ENCODE data around the gene ARID3A. TPM values are rescaled to one million over a fixed set of nuclear protein-coding genes. Genes with fewer than 3 reads are reported as not detected.
A peak's percentile ranks its signal among the peaks of the same experiment; 100 is the strongest.

ARID3A gene
- total and polyA plus RNA-seq, 7 experiments from 2014 or later = 0.57 to 33.1 (median 8.6) TPM

DNA sequence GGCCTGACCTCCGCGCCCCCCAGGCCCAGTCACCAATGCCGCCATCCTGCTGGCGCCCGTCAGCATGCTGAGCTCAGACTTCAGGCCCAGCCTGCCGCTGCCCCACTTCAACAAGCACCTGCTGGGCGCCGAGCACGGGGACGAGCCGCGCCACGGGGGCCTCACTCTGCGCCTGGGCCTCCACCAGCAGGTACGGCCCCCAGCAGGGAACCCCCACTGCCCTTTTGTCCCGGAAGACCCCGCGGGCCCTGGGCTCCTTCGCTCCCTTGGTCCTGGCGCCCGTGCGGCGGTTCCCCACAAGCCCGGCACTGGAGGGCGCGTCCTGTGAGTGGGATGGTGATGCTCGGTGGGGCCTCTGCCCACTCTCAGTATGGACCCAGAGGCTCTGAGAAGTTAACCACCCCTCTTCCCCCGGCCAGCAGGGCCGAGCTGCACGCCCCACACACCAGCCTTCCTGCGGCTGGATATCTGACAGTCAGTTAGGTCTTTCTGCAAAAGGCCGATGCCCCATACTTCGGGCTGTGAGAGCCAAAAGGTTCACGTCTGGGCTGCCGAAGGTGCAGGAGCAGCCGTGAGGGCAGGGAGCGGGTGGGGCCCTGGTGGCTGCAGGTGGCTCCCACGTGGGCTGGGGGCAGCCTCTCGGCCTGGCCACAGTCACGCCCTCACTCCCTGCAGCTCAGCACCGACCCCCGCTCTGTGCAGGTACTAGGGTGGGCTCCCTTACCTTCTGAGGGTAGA, 66.3 kb downstream of the ARID3A start:
- CTCF ChIA-PET = no interaction called here
- POLR2A ChIA-PET = no interaction called here
- Mint-ChIP-seq H3K27ac (no peak overlapping the region), H3K4me1 (peaks cover 6 to 10% (median 7%) of the 10 kb centered on the region in 7 donors), H3K4me3 (no peak overlapping the region), H3K27me3 (peaks cover 0 to 9% (median 0%) of the 10 kb centered on the region in 5 donors), H3K36me3 (peaks cover 0 to 6% (median 0%) of the 10 kb centered on the region in 5 donors), H3K9me3 (no peaks in the 10 kb centered on the region)
- Histone ChIP-seq H3K4me3 (ENCODE audit: low read length) (no peak overlapping the region), H3K9me3 (ENCODE audit: control insufficient read depth in 2 of 3, low read length in 3 of 3) (no peaks in the 10 kb centered on the region), H3K27me3 (ENCODE audit: control insufficient read depth in 2 of 2, insufficient read depth in 2 of 2, low read length in 2 of 2) (no peaks in the 10 kb centered on the region), H3K4me1 (ENCODE audit: control insufficient read depth in 2 of 2, insufficient read depth in 2 of 2, low read length in 2 of 2) (peaks cover 12 to 13% of the 10 kb centered on the region in 2 donors), H3K36me3 (ENCODE audit: control insufficient read depth in 2 of 3, insufficient read depth in 3 of 3, low read length in 3 of 3) (peaks cover 0 to 71% (median 0%) of the 10 kb centered on the region in 3 experiments), H3K27ac (ENCODE audit: low read depth, low read length) (no peak overlapping the region)
- intact Hi-C loops (cut with micrococcal nuclease) = no loop called here
- ATAC-seq (no peak), DNase-seq (no peak)

DNA sequence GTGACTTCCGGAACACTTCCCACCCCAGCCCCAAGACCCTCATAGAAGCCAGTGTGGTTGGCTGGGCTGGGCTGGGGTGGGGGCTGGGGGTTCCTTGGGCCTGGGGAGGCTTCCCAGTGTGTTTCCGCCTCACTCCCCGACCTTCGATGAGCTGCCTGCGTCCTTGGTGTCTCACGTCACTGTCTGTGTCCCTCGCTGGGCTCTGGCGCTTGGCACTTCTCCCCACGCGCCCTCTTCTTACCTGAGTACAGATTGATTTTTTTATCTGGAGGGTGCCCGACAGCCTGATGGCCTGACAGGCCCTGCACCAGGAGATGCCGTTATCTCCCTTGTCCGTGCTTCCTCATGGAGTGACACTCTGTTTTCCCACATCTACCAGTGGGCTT, 66.8 kb downstream of the ARID3A start:
- Histone ChIP-seq H3K27me3 (ENCODE audit: control insufficient read depth in 2 of 2, insufficient read depth in 2 of 2, low read length in 2 of 2) (no peaks in the 10 kb centered on the region), H3K36me3 (ENCODE audit: control insufficient read depth in 2 of 3, insufficient read depth in 3 of 3, low read length in 3 of 3) (peaks cover 0 to 66% (median 0%) of the 10 kb centered on the region in 3 experiments), H3K9me3 (ENCODE audit: control insufficient read depth in 2 of 3, low read length in 3 of 3) (no peaks in the 10 kb centered on the region), H3K4me3 (ENCODE audit: low read length) (no peak overlapping the region), H3K4me1 (ENCODE audit: control insufficient read depth in 2 of 2, insufficient read depth in 2 of 2, low read length in 2 of 2) (peaks cover 14 to 18% of the 10 kb centered on the region in 2 donors), H3K27ac (ENCODE audit: low read depth, low read length) (no peak overlapping the region)
- H3K36me3 Mint-ChIP-seq = peaks cover 0 to 6% (median 0%) of the 10 kb centered on the region in 5 donors
- CTCF ChIA-PET = no interaction called here
- POLR2A ChIA-PET = no interaction called here
- H3K9me3 Mint-ChIP-seq = no peaks in the 10 kb centered on the region
- H3K4me3 Mint-ChIP-seq = no peak overlapping the region
- DNase-seq = no peak
- peak overlapping the region in 1 of 9 donors; percentile 67 for H3K27ac Mint-ChIP-seq
- H3K4me1 Mint-ChIP-seq = peaks cover 6 to 10% (median 7%) of the 10 kb centered on the region in 7 donors
- intact Hi-C loops (cut with micrococcal nuclease) = no loop called here
- no peak for ATAC-seq
- H3K27me3 Mint-ChIP-seq = peaks cover 0 to 13% (median 0%) of the 10 kb centered on the region in 5 donors

DNA sequence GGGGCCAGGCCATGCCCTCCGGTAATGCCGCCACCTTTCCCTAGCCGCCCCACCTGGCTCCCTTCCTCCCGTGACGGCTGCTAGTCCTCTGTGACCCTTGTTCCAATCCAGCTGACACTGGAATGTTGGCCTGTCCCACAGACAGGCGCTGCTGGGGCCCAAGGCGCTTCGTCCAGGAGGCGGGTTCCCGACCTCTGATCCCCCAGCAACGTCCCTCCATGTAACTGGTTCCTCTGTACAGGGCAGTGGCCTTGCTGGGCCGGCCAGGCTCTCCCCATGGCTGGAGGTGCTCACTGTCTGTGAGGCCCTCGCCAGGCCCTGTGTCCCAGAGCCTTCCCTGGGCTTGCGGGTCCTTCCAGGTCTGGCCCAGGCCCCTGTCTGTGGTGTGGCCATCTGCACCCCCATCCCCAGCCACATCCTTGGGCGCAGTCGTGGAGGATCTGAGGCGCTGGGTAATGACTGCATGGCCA, 67.6 kb downstream of the ARID3A start:
- H3K27ac ChIP-seq (ENCODE audit: low read depth, low read length) = no peak overlapping the region
- no peaks in the 10 kb centered on the region for H3K9me3 Mint-ChIP-seq
- H3K4me1 ChIP-seq (ENCODE audit: control insufficient read depth in 2 of 2, insufficient read depth in 2 of 2, low read length in 2 of 2) = peaks cover 14 to 18% of the 10 kb centered on the region in 2 donors
- H3K27ac Mint-ChIP-seq = peak overlapping the region in 2 of 9 donors; percentile 52 to 54
- intact Hi-C loops (cut with micrococcal nuclease) = no loop called here
- peaks cover 0 to 20% (median 5%) of the 10 kb centered on the region in 5 donors for H3K27me3 Mint-ChIP-seq
- no peaks in the 10 kb centered on the region for H3K9me3 ChIP-seq (ENCODE audit: control insufficient read depth in 2 of 3, low read length in 3 of 3)
- no peak for ATAC-seq
- DNase-seq = no peak
- H3K27me3 ChIP-seq (ENCODE audit: control insufficient read depth in 2 of 2, insufficient read depth in 2 of 2, low read length in 2 of 2) = no peaks in the 10 kb centered on the region
- no peak overlapping the region for H3K4me3 ChIP-seq (ENCODE audit: low read length)
- POLR2A ChIA-PET = no interaction called here
- H3K4me3 Mint-ChIP-seq = peak overlapping the region in 1 of 10 donors; percentile 58
- H3K4me1 Mint-ChIP-seq = peaks cover 6 to 8% (median 7%) of the 10 kb centered on the region in 7 donors
- peaks cover 0 to 5% (median 0%) of the 10 kb centered on the region in 5 donors for H3K36me3 Mint-ChIP-seq
- H3K36me3 ChIP-seq (ENCODE audit: control insufficient read depth in 2 of 3, insufficient read depth in 3 of 3, low read length in 3 of 3) = peaks cover 0 to 58% (median 0%) of the 10 kb centered on the region in 3 experiments
- CTCF ChIA-PET = no interaction called here

DNA sequence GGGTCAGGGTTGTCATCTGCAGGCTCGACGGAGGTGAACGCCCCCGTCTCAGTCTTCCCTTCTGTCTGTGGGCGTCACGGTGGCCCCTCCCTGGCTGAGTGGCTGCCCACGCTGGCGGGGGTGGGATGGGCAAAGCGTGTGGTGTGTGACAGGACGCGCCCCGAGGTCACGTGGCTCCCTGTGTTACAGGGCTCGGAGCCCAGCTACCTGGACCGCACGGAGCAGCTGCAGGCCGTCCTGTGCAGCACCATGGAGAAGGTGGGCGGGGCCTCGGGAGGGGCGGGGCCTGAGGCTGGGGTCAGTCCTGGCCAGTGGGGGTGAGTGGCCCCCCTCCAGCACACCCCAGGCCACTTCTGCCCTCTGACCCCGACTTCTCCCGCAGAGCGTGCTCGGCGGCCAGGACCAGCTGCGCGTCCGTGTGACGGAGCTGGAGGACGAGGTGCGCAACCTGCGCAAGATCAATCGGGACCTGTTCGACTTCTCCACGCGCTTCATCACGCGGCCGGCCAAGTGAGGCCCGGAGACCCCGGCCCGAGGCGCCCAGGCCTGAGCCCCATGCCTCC, 68.1 kb downstream of the ARID3A start:
- Histone ChIP-seq H3K36me3 (ENCODE audit: control insufficient read depth in 2 of 3, insufficient read depth in 3 of 3, low read length in 3 of 3) (peaks cover 0 to 53% (median 0%) of the 10 kb centered on the region in 3 experiments), H3K4me3 (ENCODE audit: low read length) (no peak overlapping the region), H3K9me3 (ENCODE audit: control insufficient read depth in 2 of 3, low read length in 3 of 3) (no peaks in the 10 kb centered on the region), H3K4me1 (ENCODE audit: control insufficient read depth in 2 of 2, insufficient read depth in 2 of 2, low read length in 2 of 2) (peaks cover 14 to 18% of the 10 kb centered on the region in 2 donors), H3K27ac (ENCODE audit: low read depth, low read length) (no peak overlapping the region), H3K27me3 (ENCODE audit: control insufficient read depth in 2 of 2, insufficient read depth in 2 of 2, low read length in 2 of 2) (no peaks in the 10 kb centered on the region)
- Mint-ChIP-seq H3K4me1 (peaks cover 6 to 8% (median 7%) of the 10 kb centered on the region in 7 donors), H3K36me3 (peaks cover 0 to 5% (median under 1%) of the 10 kb centered on the region in 5 donors), H3K4me3 (no peak overlapping the region), H3K27me3 (peaks cover 1 to 23% (median 8%) of the 10 kb centered on the region in 5 donors), H3K9me3 (no peaks in the 10 kb centered on the region), H3K27ac (no peak overlapping the region)
- DNase-seq = no peak
- ATAC-seq = no peak
- POLR2A ChIA-PET = no interaction called here
- CTCF ChIA-PET = no interaction called here
- intact Hi-C loops (cut with micrococcal nuclease) = no loop called here

DNA sequence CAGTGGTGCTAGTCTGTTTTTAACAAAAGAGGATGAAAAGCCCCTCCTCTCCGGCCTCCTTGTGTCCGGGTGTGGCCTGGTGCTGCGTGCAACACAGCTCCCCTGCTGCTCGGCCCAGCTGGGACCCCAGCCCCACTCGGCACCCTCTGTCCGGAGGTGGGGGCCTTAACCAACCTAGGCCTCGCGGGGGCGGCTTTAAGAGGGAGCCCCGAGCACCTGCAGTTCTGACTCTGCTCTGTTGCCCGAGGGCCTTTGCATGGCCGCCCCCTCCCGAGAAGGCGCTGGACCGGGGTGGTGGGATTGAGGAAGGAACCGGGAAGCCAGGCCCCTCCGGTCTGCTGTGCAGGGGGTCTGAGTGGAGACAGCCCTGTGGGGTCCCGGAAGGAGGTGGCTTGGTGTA, 68.7 kb downstream of the ARID3A start:
- Mint-ChIP-seq H3K4me1 (peaks cover 6 to 13% (median 7%) of the 10 kb centered on the region in 7 donors), H3K36me3 (peaks cover 0 to 5% (median 4%) of the 10 kb centered on the region in 5 donors), H3K4me3 (no peak overlapping the region), H3K27me3 (peaks cover 7 to 29% (median 14%) of the 10 kb centered on the region in 5 donors), H3K27ac (peak overlapping the region in 1 of 9 donors; percentile 56), H3K9me3 (peaks cover 0 to 5% (median 0%) of the 10 kb centered on the region in 11 donors)
- intact Hi-C loops (cut with micrococcal nuclease) = no loop called here
- no peak overlapping the region for H3K4me3 ChIP-seq (ENCODE audit: low read length)
- POLR2A ChIA-PET = no interaction called here
- CTCF ChIA-PET = no interaction called here
- peaks cover 14 to 18% of the 10 kb centered on the region in 2 donors for H3K4me1 ChIP-seq (ENCODE audit: control insufficient read depth in 2 of 2, insufficient read depth in 2 of 2, low read length in 2 of 2)
- DNase-seq = no peak
- no peaks in the 10 kb centered on the region for H3K27me3 ChIP-seq (ENCODE audit: control insufficient read depth in 2 of 2, insufficient read depth in 2 of 2, low read length in 2 of 2)
- no peak overlapping the region for H3K27ac ChIP-seq (ENCODE audit: low read depth, low read length)
- H3K36me3 ChIP-seq (ENCODE audit: control insufficient read depth in 2 of 3, insufficient read depth in 3 of 3, low read length in 3 of 3) = peaks cover 0 to 47% (median 0%) of the 10 kb centered on the region in 3 experiments
- no peaks in the 10 kb centered on the region for H3K9me3 ChIP-seq (ENCODE audit: control insufficient read depth in 2 of 3, low read length in 3 of 3)
- ATAC-seq = no peak

DNA sequence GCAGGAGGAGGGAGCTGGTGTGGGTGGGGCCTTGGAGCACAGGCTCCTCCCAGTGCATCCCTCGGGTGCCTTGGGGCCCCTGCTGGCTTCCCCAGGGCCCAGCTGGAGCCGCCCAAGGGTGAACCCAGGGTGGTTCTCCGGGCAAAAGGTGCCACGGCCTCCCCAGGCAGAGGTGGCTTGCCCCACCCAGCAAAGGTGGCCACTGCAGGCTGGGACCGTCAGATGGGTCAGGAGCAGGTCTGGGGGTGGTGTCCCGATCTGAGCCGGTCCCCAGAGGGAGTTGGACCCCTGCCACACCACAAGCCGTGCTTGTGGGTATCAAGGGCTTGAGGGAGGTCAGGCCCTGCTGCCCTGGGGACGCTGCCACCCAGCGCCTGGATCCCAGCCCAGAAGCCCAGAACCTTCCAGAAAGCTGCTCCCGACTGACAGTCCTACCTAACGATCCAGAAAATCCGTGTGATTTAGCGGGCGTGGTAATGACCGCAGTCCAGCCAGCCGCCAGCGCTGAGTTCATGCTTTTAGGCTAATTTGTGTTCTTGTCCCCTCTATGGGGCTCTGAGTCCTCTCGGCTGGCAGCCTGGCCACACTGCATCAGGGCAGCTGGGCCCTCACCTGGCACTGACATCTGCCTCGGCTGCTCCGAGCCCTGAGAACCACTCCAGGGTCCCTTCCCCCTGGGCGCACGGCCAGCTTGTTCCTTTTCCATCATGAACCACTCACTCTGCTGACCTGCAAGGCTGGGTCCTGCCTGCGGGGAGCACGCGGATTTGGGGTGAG, 69.4 kb downstream of the ARID3A start:
- H3K4me1 Mint-ChIP-seq = peaks cover 6 to 13% (median 7%) of the 10 kb centered on the region in 7 donors

More for the DNA sequence above, 69.4 kb downstream of the ARID3A start:
- Histone ChIP-seq H3K27me3 (ENCODE audit: control insufficient read depth in 2 of 2, insufficient read depth in 2 of 2, low read length in 2 of 2) (no peaks in the 10 kb centered on the region), H3K36me3 (ENCODE audit: control insufficient read depth in 2 of 3, insufficient read depth in 3 of 3, low read length in 3 of 3) (peaks cover 0 to 40% (median 0%) of the 10 kb centered on the region in 3 experiments), H3K27ac (ENCODE audit: low read depth, low read length) (peak overlapping the region; percentile 38), H3K4me3 (ENCODE audit: low read length) (no peak overlapping the region), H3K9me3 (ENCODE audit: control insufficient read depth in 2 of 3, low read length in 3 of 3) (no peaks in the 10 kb centered on the region), H3K4me1 (ENCODE audit: control insufficient read depth in 2 of 2, insufficient read depth in 2 of 2, low read length in 2 of 2) (peaks cover 14 to 18% of the 10 kb centered on the region in 2 donors)
- no peak for ATAC-seq
- DNase-seq = no peak
- ChIA-PET CTCF (no interaction called here), POLR2A (interaction anchor here (0.9 to 1.3 kb wide), 4 partner anchors 10 to 93 kb away, joined by 3 to 5 read pairs (median 4); partner anchors contain the start of gene WDR18)
- intact Hi-C loops (cut with micrococcal nuclease) = loop anchor here in 1 of 2 donors (5.0 kb wide), 1 partner anchor 223 kb away; no protein-coding TSS in a partner anchor
- no peak overlapping the region for H3K4me3 Mint-ChIP-seq
- peaks cover 0 to 5% (median 4%) of the 10 kb centered on the region in 5 donors for H3K36me3 Mint-ChIP-seq
- H3K9me3 Mint-ChIP-seq = peaks cover 0 to 5% (median 0%) of the 10 kb centered on the region in 11 donors
- peaks cover 7 to 33% (median 14%) of the 10 kb centered on the region in 5 donors for H3K27me3 Mint-ChIP-seq
- H3K27ac Mint-ChIP-seq = peak overlapping the region in 2 of 9 donors; percentile 43 to 54
